ENCODE results near the gene NABP2. TPM values are rescaled to one million over a fixed set of nuclear protein-coding genes. Genes with fewer than 3 reads are reported as not detected.

The NABP2 gene
- total RNA-seq, 4 donors from 2014 or later, result 12.6 to 25.3 (median 19.1) TPM

GRCh38 chr12:56267443-56268071, 43.4 kb downstream of the NABP2 start:
- no peak for TF ChIP-seq CTCF (IDR thresholded peaks at IDR 0.05; ENCODE audit: low read depth)

GRCh38 chr12:56271031-56271430, 46.9 kb downstream of the NABP2 start:
- TF ChIP-seq CTCF (IDR thresholded peaks at IDR 0.05; ENCODE audit: low read depth), result no peak

- no peak for TF ChIP-seq CTCF (IDR thresholded peaks at IDR 0.05; ENCODE audit: low read depth)
Measured at GRCh38 chr12:56274299-56274698, 50.2 kb downstream of the NABP2 start.

- no peak for TF ChIP-seq CTCF (IDR thresholded peaks at IDR 0.05; ENCODE audit: low read depth)
Measured at GRCh38 chr12:56278905-56279304, 54.8 kb downstream of the NABP2 start.

Other genes with a start within 250 kb of the NABP2 start
- 10 to 100 TPM; 12.9 to 44.5 (median 30.4) TPM for gene SUOX, start 227.1 kb upstream of the NABP2 start, total RNA-seq
- gene IKZF4, start 203.3 kb upstream of the NABP2 start, total RNA-seq, result 10 to 100 TPM in 2 of 4 donors, 1 to 10 TPM in 2; 2.9 to 16.6 (median 7.8) TPM
- gene RPS26, start 182.4 kb upstream of the NABP2 start, total RNA-seq, result 100 to 1,000 TPM; 346 to 891 (median 730) TPM
- gene ERBB3, start 144.2 kb upstream of the NABP2 start, total RNA-seq, result 1 to 10 TPM in 1 of 4 donors, under 1 TPM in 3; 0.34 to 2.6 (median 0.66) TPM
- gene PA2G4, start 119.8 kb upstream of the NABP2 start, total RNA-seq, result 10 to 100 TPM; 60.9 to 99.1 (median 87.1) TPM
- gene RPL41, start 107.7 kb upstream of the NABP2 start, total RNA-seq, result 1,000 to 10,000 TPM; 2,735 to 3,575 (median 3,131) TPM
- 1 to 10 TPM; 3.2 to 5.1 (median 3.5) TPM for gene ZC3H10, start 106.1 kb upstream of the NABP2 start, total RNA-seq
- gene ESYT1, start 96.1 kb upstream of the NABP2 start, total RNA-seq, result 100 to 1,000 TPM; 147 to 522 (median 280) TPM
- 10 to 100 TPM; 12.2 to 36.0 (median 24.7) TPM for gene MYL6B, start 71.8 kb upstream of the NABP2 start, total RNA-seq
- gene MYL6, start 66.0 kb upstream of the NABP2 start, total RNA-seq, result 1,000 to 10,000 TPM; 1,882 to 4,580 (median 2,293) TPM
- gene SMARCC2, start 34.9 kb upstream of the NABP2 start, total RNA-seq, result 100 to 1,000 TPM in 3 of 4 donors, 10 to 100 TPM in 1; 73.6 to 125 (median 118) TPM
- gene RNF41, start 2.4 kb upstream of the NABP2 start, total RNA-seq, result 100 to 1,000 TPM in 1 of 4 donors, 10 to 100 TPM in 3; 64.3 to 101 (median 84.9) TPM
- not detected for gene SLC39A5, start 5.7 kb downstream of the NABP2 start, total RNA-seq
- 10 to 100 TPM; 14.3 to 24.1 (median 19.9) TPM for gene ANKRD52, start 34.0 kb downstream of the NABP2 start, total RNA-seq
- gene COQ10A, start 42.6 kb downstream of the NABP2 start, total RNA-seq, result 10 to 100 TPM in 3 of 4 donors, 1 to 10 TPM in 1; 9.3 to 18.3 (median 12.4) TPM
- gene CS, start 76.0 kb downstream of the NABP2 start, total RNA-seq, result 100 to 1,000 TPM; 107 to 278 (median 141) TPM
- gene CNPY2, start 91.6 kb downstream of the NABP2 start, total RNA-seq, result 10 to 100 TPM; 59.7 to 76.7 (median 64.7) TPM
- gene PAN2, start 109.7 kb downstream of the NABP2 start, total RNA-seq, result 10 to 100 TPM; 29.9 to 47.3 (median 31.7) TPM
- 1 to 10 TPM in 1 of 4 donors, not detected in 3; 1.0 TPM for gene IL23A, start 114.5 kb downstream of the NABP2 start, total RNA-seq
- 100 to 1,000 TPM in 3 of 4 donors, 10 to 100 TPM in 1; 86.7 to 274 (median 213) TPM for gene STAT2, start 135.8 kb downstream of the NABP2 start, total RNA-seq
- not detected for gene APOF, start 138.5 kb downstream of the NABP2 start, total RNA-seq
- 1 to 10 TPM; 3.1 to 8.3 (median 4.8) TPM for gene TIMELESS, start 225.1 kb downstream of the NABP2 start, total RNA-seq
- not detected for gene MIP, start 230.3 kb downstream of the NABP2 start, total RNA-seq
- gene SPRYD4, start 244.2 kb downstream of the NABP2 start, total RNA-seq, result 1 to 10 TPM; 1.5 to 3.2 (median 1.8) TPM

Measured in subcutaneous adipose tissue (tissue), 4 donors.